WTC11 (cell line): ENCODE measurements around the gene ARMC9. TPM values are rescaled to one million over a fixed set of nuclear protein-coding genes. Genes with fewer than 3 reads are reported as not detected.

ENCODE experiments used
- ATAC-seq: fragments of 200-7000 bp; cut with Tn5 transposase; 2 replicates; pipeline ENCODE4 v1.10.0; 2021; ENCODE audit warnings: mild to moderate bottlenecking, moderate library complexity
- CTCF ChIA-PET: fragments of 300-600 bp; sonication (Branson Sonifier 250); formaldehyde crosslinking; loops from one replicate; lab custom pipeline; 2021; ENCODE audit warnings: antibody characterized with exemption; lab: Charles Lee
- POLR2A ChIA-PET: fragments of 350-600 bp; sonication (Branson Sonifier 250); formaldehyde crosslinking; loops from one replicate; lab custom pipeline; 2021; ENCODE audit warnings: antibody characterized with exemption; lab: Charles Lee
- DNase-seq: peaks from one replicate; pipeline ENCODE4 v3.0.0; 2021; ENCODE audit warnings: low spot score
- H3K27ac Mint-ChIP-seq: 2 replicates; pipeline ENCODE4 v1.8.0; 2021; ENCODE audit warnings: mixed read lengths
- H3K27me3 Mint-ChIP-seq: 2 replicates; pipeline ENCODE4 v1.8.0; 2021; ENCODE audit warnings: low read depth, mild to moderate bottlenecking, moderate library complexity, mixed read lengths
- H3K36me3 Mint-ChIP-seq: 2 replicates; pipeline ENCODE4 v1.8.0; 2021; ENCODE audit warnings: mixed read lengths
- H3K4me1 Mint-ChIP-seq: 2 replicates; pipeline ENCODE4 v1.8.0; 2022; ENCODE audit warnings: mixed read lengths
- H3K4me3 Mint-ChIP-seq: 2 replicates; pipeline ENCODE4 v1.8.0; 2021; ENCODE audit warnings: mild to moderate bottlenecking, moderate library complexity, mixed read lengths
- H3K9me3 Mint-ChIP-seq: 2 replicates; pipeline ENCODE4 v1.8.0; 2021; ENCODE audit warnings: mixed read lengths
- CBFB ChIP-seq: sonication (generic); formaldehyde crosslinking; IDR thresholded peaks from 2 replicates; pipeline ENCODE4 v1.8.1; 2022; ENCODE audit warnings: mild to moderate bottlenecking, low read depth, missing genetic modification reagents
- ESRRA ChIP-seq: sonication (generic); formaldehyde crosslinking; IDR thresholded peaks from 2 replicates; pipeline ENCODE4 v1.8.1; 2022; ENCODE audit warnings: mild to moderate bottlenecking, missing genetic modification reagents, borderline replicate concordance
- GABPB1 ChIP-seq: sonication (generic); formaldehyde crosslinking; IDR thresholded peaks from 2 replicates; pipeline ENCODE4 v1.8.1; 2023; ENCODE audit warnings: mild to moderate bottlenecking, missing genetic modification reagents
- IRF2 ChIP-seq: sonication (generic); formaldehyde crosslinking; IDR thresholded peaks from 2 replicates; pipeline ENCODE4 v1.8.0; 2022; ENCODE audit warnings: low read depth, missing genetic modification reagents, borderline replicate concordance
- JAZF1 ChIP-seq: fragments of 250-450 bp; sonication (Bioruptor Pico); IDR thresholded peaks from 2 replicates; pipeline ENCODE4 v1.9.0; 2021; ENCODE audit warnings: moderate library complexity, mild to moderate bottlenecking, inconsistent platforms
- NFE2L1 ChIP-seq: sonication (generic); formaldehyde crosslinking; IDR thresholded peaks from 2 replicates; pipeline ENCODE4 v1.8.1; 2023; ENCODE audit warnings: missing genetic modification reagents
- NR3C1 ChIP-seq: sonication (generic); formaldehyde crosslinking; conservative IDR thresholded peaks from 2 replicates; pipeline ENCODE4 v1.8.1; 2023; ENCODE audit warnings: low read depth, mild to moderate bottlenecking, missing genetic modification reagents
- PRRX2 ChIP-seq: fragments of 250-450 bp; sonication (Bioruptor Pico); IDR thresholded peaks from 2 replicates; pipeline ENCODE4 v1.8.0; 2021; ENCODE audit warnings: mild to moderate bottlenecking
- SMAD4 ChIP-seq: sonication (generic); formaldehyde crosslinking; IDR thresholded peaks from 2 replicates; pipeline ENCODE4 v1.8.0; 2022; ENCODE audit warnings: mild to moderate bottlenecking, missing genetic modification reagents
- ZNF138 ChIP-seq: sonication (generic); formaldehyde crosslinking; conservative IDR thresholded peaks from 2 replicates; pipeline ENCODE4 v1.8.1; 2022; ENCODE audit warnings: mild to moderate bottlenecking, moderate library complexity, missing genetic modification reagents
- ZNF263 ChIP-seq: sonication (generic); formaldehyde crosslinking; IDR thresholded peaks from 2 replicates; pipeline ENCODE4 v1.8.1; 2022; ENCODE audit warnings: low read depth, mild to moderate bottlenecking, moderate library complexity, missing genetic modification reagents
- total RNA-seq: library from RNA; stranded (reverse); gene quantifications from 3 replicates; pipeline ENCODE4 v1.2.3, GENCODE V29; 2021
- TF ChIP-seq, protein P1 (sequence below): sonication (generic); formaldehyde crosslinking; IDR thresholded peaks from 2 replicates; pipeline ENCODE4 v1.8.1; 2023; ENCODE audit warnings: mild to moderate bottlenecking, missing genetic modification reagents, moderate library complexity
- TF ChIP-seq, protein P2 (sequence below): sonication (generic); formaldehyde crosslinking; IDR thresholded peaks from 2 replicates; pipeline ENCODE4 v1.8.1; 2023; ENCODE audit warnings: mild to moderate bottlenecking, moderate library complexity, missing genetic modification reagents
- TF ChIP-seq, protein P3 (sequence below): fragments of 250-450 bp; sonication (Bioruptor Pico); IDR thresholded peaks from 2 replicates; pipeline ENCODE4 v1.9.0; 2021; ENCODE audit warnings: mild to moderate bottlenecking, borderline replicate concordance
- TF ChIP-seq, protein P4 (sequence below): sonication (generic); formaldehyde crosslinking; IDR thresholded peaks from 2 replicates; pipeline ENCODE4 v1.8.0; 2022; ENCODE audit warnings: mild to moderate bottlenecking, missing genetic modification reagents
- TF ChIP-seq, protein P5 (sequence below): sonication (generic); formaldehyde crosslinking; IDR thresholded peaks from 2 replicates; pipeline ENCODE4 v1.8.0; 2022; ENCODE audit warnings: mild to moderate bottlenecking, missing genetic modification reagents
- TF ChIP-seq, protein P6 (sequence below): sonication (generic); formaldehyde crosslinking; IDR thresholded peaks from 2 replicates; pipeline ENCODE4 v1.8.1; 2023; ENCODE audit warnings: mild to moderate bottlenecking, missing genetic modification reagents
- TF ChIP-seq, protein P7 (sequence below): fragments of 250-450 bp; sonication (Bioruptor Pico); conservative IDR thresholded peaks from 2 replicates; pipeline ENCODE4 v1.9.0; 2021; ENCODE audit warnings: mild to moderate bottlenecking

Gene ARMC9
- total RNA-seq, 1 experiment from 2014 or later: 34.9 TPM

DNA sequence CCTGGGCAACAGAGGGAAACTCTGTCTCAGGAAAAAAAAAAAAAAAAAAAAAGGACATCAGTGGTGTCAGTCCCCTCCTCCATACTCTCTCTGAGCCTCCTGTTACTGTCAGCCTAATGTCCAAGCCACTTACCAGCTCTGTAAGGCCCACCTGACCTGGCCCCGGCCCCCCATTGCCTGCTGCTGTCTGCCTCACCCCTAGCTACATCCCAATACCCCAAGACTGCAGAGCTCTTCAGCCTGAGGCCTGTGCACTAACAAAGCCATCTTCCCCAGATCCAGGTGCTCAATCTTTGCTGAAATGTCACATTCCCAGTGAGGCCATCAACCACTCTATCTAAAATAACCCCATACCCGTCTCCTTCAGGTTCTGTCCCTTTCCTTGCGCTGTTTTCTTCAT lies 5.7 kb downstream of the ARMC9 start:
- peaks cover 15% of the 10 kb centered on the region for H3K9me3 Mint-ChIP-seq
- CTCF ChIA-PET: interaction anchor here (0.7 kb wide), 1 partner anchor 217 kb away, joined by 6 read pairs; no protein-coding TSS in a partner anchor
- no peak for DNase-seq
- peaks cover 33% of the 10 kb centered on the region for H3K36me3 Mint-ChIP-seq
- no peak overlapping the region for H3K4me3 Mint-ChIP-seq
- TF ChIP-seq, protein P1, sequence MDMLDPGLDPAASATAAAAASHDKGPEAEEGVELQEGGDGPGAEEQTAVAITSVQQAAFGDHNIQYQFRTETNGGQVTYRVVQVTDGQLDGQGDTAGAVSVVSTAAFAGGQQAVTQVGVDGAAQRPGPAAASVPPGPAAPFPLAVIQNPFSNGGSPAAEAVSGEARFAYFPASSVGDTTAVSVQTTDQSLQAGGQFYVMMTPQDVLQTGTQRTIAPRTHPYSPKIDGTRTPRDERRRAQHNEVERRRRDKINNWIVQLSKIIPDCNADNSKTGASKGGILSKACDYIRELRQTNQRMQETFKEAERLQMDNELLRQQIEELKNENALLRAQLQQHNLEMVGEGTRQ (CRISPR knock-in tag): no peak
- no peak for TF ChIP-seq JAZF1 (CRISPR knock-in tag)
- no peak for TF ChIP-seq PRRX2 (CRISPR knock-in tag)
- no peak for TF ChIP-seq NR3C1 (CRISPR knock-in tag)
- TF ChIP-seq ZNF138: no peak
- no peak for TF ChIP-seq GABPB1 (CRISPR knock-in tag)
- TF ChIP-seq, protein P2, sequence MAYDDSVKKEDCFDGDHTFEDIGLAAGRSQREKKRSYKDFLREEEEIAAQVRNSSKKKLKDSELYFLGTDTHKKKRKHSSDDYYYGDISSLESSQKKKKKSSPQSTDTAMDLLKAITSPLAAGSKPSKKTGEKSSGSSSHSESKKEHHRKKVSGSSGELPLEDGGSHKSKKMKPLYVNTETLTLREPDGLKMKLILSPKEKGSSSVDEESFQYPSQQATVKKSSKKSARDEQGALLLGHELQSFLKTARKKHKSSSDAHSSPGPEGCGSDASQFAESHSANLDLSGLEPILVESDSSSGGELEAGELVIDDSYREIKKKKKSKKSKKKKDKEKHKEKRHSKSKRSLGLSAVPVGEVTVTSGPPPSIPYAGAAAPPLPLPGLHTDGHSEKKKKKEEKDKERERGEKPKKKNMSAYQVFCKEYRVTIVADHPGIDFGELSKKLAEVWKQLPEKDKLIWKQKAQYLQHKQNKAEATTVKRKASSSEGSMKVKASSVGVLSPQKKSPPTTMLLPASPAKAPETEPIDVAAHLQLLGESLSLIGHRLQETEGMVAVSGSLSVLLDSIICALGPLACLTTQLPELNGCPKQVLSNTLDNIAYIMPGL (CRISPR knock-in tag): no peak
- TF ChIP-seq, protein P3, sequence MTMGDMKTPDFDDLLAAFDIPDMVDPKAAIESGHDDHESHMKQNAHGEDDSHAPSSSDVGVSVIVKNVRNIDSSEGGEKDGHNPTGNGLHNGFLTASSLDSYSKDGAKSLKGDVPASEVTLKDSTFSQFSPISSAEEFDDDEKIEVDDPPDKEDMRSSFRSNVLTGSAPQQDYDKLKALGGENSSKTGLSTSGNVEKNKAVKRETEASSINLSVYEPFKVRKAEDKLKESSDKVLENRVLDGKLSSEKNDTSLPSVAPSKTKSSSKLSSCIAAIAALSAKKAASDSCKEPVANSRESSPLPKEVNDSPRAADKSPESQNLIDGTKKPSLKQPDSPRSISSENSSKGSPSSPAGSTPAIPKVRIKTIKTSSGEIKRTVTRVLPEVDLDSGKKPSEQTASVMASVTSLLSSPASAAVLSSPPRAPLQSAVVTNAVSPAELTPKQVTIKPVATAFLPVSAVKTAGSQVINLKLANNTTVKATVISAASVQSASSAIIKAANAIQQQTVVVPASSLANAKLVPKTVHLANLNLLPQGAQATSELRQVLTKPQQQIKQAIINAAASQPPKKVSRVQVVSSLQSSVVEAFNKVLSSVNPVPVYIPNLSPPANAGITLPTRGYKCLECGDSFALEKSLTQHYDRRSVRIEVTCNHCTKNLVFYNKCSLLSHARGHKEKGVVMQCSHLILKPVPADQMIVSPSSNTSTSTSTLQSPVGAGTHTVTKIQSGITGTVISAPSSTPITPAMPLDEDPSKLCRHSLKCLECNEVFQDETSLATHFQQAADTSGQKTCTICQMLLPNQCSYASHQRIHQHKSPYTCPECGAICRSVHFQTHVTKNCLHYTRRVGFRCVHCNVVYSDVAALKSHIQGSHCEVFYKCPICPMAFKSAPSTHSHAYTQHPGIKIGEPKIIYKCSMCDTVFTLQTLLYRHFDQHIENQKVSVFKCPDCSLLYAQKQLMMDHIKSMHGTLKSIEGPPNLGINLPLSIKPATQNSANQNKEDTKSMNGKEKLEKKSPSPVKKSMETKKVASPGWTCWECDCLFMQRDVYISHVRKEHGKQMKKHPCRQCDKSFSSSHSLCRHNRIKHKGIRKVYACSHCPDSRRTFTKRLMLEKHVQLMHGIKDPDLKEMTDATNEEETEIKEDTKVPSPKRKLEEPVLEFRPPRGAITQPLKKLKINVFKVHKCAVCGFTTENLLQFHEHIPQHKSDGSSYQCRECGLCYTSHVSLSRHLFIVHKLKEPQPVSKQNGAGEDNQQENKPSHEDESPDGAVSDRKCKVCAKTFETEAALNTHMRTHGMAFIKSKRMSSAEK: no peak
- TF ChIP-seq IRF2 (CRISPR knock-in tag): no peak
- TF ChIP-seq ESRRA (CRISPR knock-in tag): no peak
- TF ChIP-seq, protein P4, sequence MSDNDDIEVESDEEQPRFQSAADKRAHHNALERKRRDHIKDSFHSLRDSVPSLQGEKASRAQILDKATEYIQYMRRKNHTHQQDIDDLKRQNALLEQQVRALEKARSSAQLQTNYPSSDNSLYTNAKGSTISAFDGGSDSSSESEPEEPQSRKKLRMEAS (CRISPR knock-in tag): no peak
- no peak for TF ChIP-seq NFE2L1 (CRISPR knock-in tag)
- TF ChIP-seq, protein P5, sequence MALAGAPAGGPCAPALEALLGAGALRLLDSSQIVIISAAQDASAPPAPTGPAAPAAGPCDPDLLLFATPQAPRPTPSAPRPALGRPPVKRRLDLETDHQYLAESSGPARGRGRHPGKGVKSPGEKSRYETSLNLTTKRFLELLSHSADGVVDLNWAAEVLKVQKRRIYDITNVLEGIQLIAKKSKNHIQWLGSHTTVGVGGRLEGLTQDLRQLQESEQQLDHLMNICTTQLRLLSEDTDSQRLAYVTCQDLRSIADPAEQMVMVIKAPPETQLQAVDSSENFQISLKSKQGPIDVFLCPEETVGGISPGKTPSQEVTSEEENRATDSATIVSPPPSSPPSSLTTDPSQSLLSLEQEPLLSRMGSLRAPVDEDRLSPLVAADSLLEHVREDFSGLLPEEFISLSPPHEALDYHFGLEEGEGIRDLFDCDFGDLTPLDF (CRISPR knock-in tag): no peak
- TF ChIP-seq ZNF263 (CRISPR knock-in tag): no peak
- TF ChIP-seq SMAD4: no peak
- TF ChIP-seq, protein P6, sequence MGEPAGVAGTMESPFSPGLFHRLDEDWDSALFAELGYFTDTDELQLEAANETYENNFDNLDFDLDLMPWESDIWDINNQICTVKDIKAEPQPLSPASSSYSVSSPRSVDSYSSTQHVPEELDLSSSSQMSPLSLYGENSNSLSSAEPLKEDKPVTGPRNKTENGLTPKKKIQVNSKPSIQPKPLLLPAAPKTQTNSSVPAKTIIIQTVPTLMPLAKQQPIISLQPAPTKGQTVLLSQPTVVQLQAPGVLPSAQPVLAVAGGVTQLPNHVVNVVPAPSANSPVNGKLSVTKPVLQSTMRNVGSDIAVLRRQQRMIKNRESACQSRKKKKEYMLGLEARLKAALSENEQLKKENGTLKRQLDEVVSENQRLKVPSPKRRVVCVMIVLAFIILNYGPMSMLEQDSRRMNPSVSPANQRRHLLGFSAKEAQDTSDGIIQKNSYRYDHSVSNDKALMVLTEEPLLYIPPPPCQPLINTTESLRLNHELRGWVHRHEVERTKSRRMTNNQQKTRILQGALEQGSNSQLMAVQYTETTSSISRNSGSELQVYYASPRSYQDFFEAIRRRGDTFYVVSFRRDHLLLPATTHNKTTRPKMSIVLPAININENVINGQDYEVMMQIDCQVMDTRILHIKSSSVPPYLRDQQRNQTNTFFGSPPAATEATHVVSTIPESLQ (CRISPR knock-in tag): no peak
- TF ChIP-seq CBFB: no peak
- TF ChIP-seq, protein P7, sequence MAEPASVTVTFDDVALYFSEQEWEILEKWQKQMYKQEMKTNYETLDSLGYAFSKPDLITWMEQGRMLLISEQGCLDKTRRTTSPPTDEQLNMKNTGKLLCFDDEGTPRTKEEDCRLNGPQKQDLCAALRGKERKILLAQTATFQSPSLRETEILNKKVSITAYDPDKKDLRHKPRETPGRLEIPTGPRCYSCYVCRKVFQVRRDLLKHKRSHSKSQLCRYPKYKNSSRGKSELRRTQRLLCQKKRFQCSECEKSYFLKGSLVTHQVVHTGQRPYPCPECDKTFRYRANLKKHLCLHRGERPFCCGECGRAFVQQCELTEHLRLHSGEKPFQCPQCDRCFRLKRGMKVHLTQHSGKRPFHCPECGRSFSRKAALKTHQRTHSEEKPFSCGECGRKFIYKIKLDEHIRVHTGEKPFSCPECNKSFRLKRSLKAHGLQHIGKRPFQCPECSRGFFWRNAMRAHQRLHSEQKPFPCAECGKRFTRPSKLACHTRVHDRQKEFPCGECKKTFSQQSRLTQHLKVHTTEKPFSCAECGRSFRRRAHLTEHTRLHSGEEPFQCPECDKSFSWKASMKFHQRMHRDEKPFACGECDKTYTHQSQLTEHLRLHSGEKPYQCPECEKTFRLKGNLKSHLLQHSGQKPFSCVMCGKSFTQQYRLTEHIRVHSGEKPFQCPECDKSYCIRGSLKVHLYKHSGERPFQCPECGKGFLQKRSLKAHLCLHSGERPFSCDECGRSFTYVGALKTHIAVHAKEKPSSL (CRISPR knock-in tag): no peak
- POLR2A ChIA-PET: no interaction called here
- peaks cover 17% of the 10 kb centered on the region for H3K4me1 Mint-ChIP-seq
- ATAC-seq: no peak
- H3K27me3 Mint-ChIP-seq: no peaks in the 10 kb centered on the region
- peak overlapping the region; percentile 66; the same call in 1 of the 2 replicates for H3K27ac Mint-ChIP-seq
